ENCODE results near the gene COL24A1. TPM values are rescaled to one million over a fixed set of nuclear protein-coding genes. Genes with fewer than 3 reads are reported as not detected.

Gene COL24A1
- total RNA-seq, 3 donors from 2014 or later, result 0.33 to 1.3 (median 0.48) TPM

GRCh38 chr1:85992791-85993190 is 163.8 kb downstream of the COL24A1 start:
- TF ChIP-seq POLR2AphosphoS5 (IDR thresholded peaks at IDR 0.05) (no peak), POLR2A (IDR thresholded peaks at IDR 0.05) (no peak), CTCF (IDR thresholded peaks at IDR 0.05) (no peak)
- H3K4me3 ChIP-seq, result no peak overlapping the region

DNA sequence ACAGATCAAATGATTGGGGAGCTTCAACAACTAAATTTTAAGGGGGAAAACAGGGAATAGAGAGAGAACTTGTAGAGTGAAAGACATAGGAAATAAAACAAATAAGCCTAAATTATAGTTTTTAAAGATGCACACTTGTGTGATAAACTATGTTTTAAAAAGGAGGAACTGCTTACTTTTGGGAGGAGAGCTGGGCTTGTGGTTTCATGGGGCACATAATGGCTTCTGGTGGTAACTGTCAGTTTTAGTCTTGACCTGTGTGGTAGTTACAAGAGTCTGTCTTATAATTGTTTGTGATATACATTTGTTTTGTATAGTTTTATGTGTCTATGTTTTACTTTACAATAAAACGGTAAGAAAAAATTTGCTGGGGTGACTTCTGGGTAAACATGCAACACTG is 165.3 kb downstream of the COL24A1 start:
- no peak for DNase-seq (ENCODE audit: low spot score in 2 of 2)
- Histone ChIP-seq H3K27me3 (no peaks in the 10 kb centered on the region), H3K27ac (no peak overlapping the region), H3K4me1 (no peaks in the 10 kb centered on the region), H3K36me3 (no peaks in the 10 kb centered on the region), H3K9me3 (no peaks in the 10 kb centered on the region), H3K4me3 (no peak overlapping the region)
- intact Hi-C loops (cut with DNase I; ENCODE audit: low total_unique reads), result no loop called here
- TF ChIP-seq POLR2A (IDR thresholded peaks at IDR 0.05) (no peak), POLR2AphosphoS5 (IDR thresholded peaks at IDR 0.05) (no peak), CTCF (IDR thresholded peaks at IDR 0.05) (no peak)

More at GRCh38 chr1:85992791-85993190, 163.8 kb downstream of the COL24A1 start:
- Histone ChIP-seq H3K27ac (no peak overlapping the region), H3K36me3 (no peaks in the 10 kb centered on the region), H3K27me3 (no peaks in the 10 kb centered on the region), H3K4me1 (no peaks in the 10 kb centered on the region), H3K9me3 (no peaks in the 10 kb centered on the region)
- intact Hi-C loops (cut with DNase I; ENCODE audit: low total_unique reads), result no loop called here
- DNase-seq (ENCODE audit: low spot score in 2 of 2), result no peak

- TF ChIP-seq CTCF (IDR thresholded peaks at IDR 0.05) (no peak), POLR2AphosphoS5 (IDR thresholded peaks at IDR 0.05) (no peak), POLR2A (IDR thresholded peaks at IDR 0.05) (no peak)
- no peaks in the 10 kb centered on the region for H3K9me3 ChIP-seq
- no peaks in the 10 kb centered on the region for H3K27me3 ChIP-seq
- H3K27ac ChIP-seq, result no peak overlapping the region
- no peaks in the 10 kb centered on the region for H3K4me1 ChIP-seq
- H3K36me3 ChIP-seq, result no peaks in the 10 kb centered on the region
- H3K4me3 ChIP-seq, result no peak overlapping the region
- intact Hi-C loops (cut with DNase I; ENCODE audit: low total_unique reads), result loop anchor here (5.0 kb wide), 1 partner anchor 313 kb away; no protein-coding TSS in a partner anchor
- DNase-seq (ENCODE audit: low spot score in 2 of 2), result no peak
Measured at GRCh38 chr1:85984636-85985035, 171.9 kb downstream of the COL24A1 start.

DNA sequence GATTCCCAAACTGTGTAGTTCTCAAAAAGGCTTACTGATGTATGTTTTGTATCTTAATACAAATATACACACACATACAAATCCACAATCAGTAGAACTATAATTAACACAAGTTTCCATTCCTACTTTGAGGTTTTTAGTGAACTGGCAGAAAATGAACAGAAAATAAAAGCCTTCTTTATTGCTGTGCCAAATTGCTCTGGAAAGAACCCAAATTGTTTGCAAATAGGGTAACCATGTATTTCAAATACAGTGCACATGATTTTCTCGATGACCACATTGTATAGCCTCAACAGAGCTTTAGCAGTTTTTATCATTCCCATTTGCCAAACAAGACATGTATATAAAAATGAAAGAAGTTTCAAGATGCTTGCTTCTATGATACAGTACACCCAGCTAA is 173.3 kb downstream of the COL24A1 start:
- no peaks in the 10 kb centered on the region for H3K4me1 ChIP-seq
- no peaks in the 10 kb centered on the region for H3K36me3 ChIP-seq
- H3K27me3 ChIP-seq, result no peaks in the 10 kb centered on the region
- peaks cover 0 to 1% of the 10 kb centered on the region in 2 donors for H3K9me3 ChIP-seq
- H3K27ac ChIP-seq, result no peak overlapping the region
- H3K4me3 ChIP-seq, result no peak overlapping the region
- no peak for DNase-seq (ENCODE audit: low spot score in 2 of 2)
- TF ChIP-seq POLR2A (IDR thresholded peaks at IDR 0.05) (no peak), CTCF (IDR thresholded peaks at IDR 0.05) (no peak), POLR2AphosphoS5 (IDR thresholded peaks at IDR 0.05) (no peak)
- intact Hi-C loops (cut with DNase I; ENCODE audit: low total_unique reads), result no loop called here

DNA sequence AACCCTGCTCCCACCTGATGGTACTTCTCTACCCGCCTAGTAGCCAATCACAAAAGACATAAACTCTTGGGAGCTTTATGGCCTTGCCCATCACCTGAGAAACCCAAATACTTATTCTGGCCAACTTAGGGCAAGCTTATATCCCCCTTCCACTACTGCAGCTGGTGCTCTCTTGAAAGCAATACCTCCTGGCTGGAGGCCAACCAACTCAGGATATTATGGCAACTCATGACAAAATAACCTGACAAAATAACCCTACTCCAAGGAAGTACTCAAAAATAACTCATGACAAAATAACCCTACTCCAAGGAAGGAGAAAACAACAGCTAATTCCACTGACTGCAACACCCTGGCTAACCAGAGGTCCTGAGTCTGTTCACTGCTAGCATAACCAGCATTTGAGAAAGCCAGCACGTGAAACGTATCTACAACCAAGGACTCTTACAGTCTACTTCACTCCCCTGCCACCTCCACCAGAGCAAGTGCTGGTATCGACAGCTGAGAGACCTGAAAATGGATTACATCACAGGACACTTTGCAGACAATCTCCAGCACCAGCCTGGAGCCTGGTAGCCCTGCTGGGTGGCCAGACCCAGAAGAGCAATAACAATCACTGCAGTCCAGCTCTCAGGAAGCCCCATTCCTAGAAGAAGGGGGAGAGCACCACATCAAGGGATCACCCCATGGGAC is 179.9 kb downstream of the COL24A1 start:
- TF ChIP-seq CTCF (IDR thresholded peaks at IDR 0.05), result no peak
- TF ChIP-seq POLR2A (IDR thresholded peaks at IDR 0.05), result no peak
- TF ChIP-seq POLR2AphosphoS5 (IDR thresholded peaks at IDR 0.05), result no peak
- intact Hi-C loops (cut with DNase I; ENCODE audit: low total_unique reads), result no loop called here

More for the DNA sequence above, 179.9 kb downstream of the COL24A1 start:
- H3K27ac ChIP-seq, result no peak overlapping the region
- DNase-seq (ENCODE audit: low spot score in 2 of 2), result no peak
- no peaks in the 10 kb centered on the region for H3K36me3 ChIP-seq
- no peak overlapping the region for H3K4me3 ChIP-seq
- H3K27me3 ChIP-seq, result no peaks in the 10 kb centered on the region
- H3K9me3 ChIP-seq, result peaks cover 0 to 11% of the 10 kb centered on the region in 2 donors
- no peaks in the 10 kb centered on the region for H3K4me1 ChIP-seq

Data from breast epithelium (tissue), 4 donors.